Activated B cell treated with CpG ODN at 0.5 μM for 24 hours (primary cell): ENCODE measurements around the gene GCNT4. TPM values are rescaled to one million over a fixed set of nuclear protein-coding genes. Genes with fewer than 3 reads are reported as not detected.
"Not testable (repeated sequence)": the region's sequence is repeated elsewhere in the genome, so short reads cannot be mapped to it uniquely, and the experiment has no call there.

Source experiments
- ATAC-seq: fragments of 200-7000 bp; cut with Tn5 transposase; one replicate; pipeline ENCODE4 v1.10.0; 2021; ENCODE audit warnings: low read depth, mild to moderate bottlenecking, moderate library complexity
- CTCF ChIA-PET: fragments of 350-600 bp; sonication (Branson Sonifier 250); formaldehyde crosslinking; loops from one replicate; lab custom pipeline; 2021; ENCODE audit warnings: antibody characterized with exemption; lab: Charles Lee
- POLR2A ChIA-PET: fragments of 350-600 bp; sonication (Branson Sonifier 250); formaldehyde crosslinking; loops from one replicate; lab custom pipeline; 2021; ENCODE audit warnings: antibody characterized with exemption; lab: Charles Lee
- DNase-seq: peaks from one replicate; pipeline ENCODE4 v3.0.0; 2022
- H3K27ac Mint-ChIP-seq: one replicate; pipeline ENCODE4 v1.8.0; 2020; ENCODE audit warnings: mixed read lengths
- H3K27me3 Mint-ChIP-seq: one replicate; pipeline ENCODE4 v1.8.0; 2021; ENCODE audit warnings: mixed read lengths
- H3K36me3 Mint-ChIP-seq: one replicate; pipeline ENCODE4 v1.8.0; 2021; ENCODE audit warnings: low read depth, mixed read lengths
- H3K4me1 Mint-ChIP-seq: one replicate; pipeline ENCODE4 v1.8.0; 2021; ENCODE audit warnings: mixed read lengths
- H3K4me3 Mint-ChIP-seq: one replicate; pipeline ENCODE4 v1.8.0; 2020; ENCODE audit warnings: mild to moderate bottlenecking, mixed read lengths
- H3K9me3 Mint-ChIP-seq: one replicate; pipeline ENCODE4 v1.8.0; 2020; ENCODE audit warnings: mixed read lengths
- intact Hi-C: fragments of 100-400 bp; cut with micrococcal nuclease; formaldehyde crosslinking; loops from one replicate; pipeline ENCODE4 v1.15.1; 2024
- total RNA-seq: library from RNA; stranded (reverse); gene quantifications from 2 replicates; pipeline ENCODE4 v1.2.3, GENCODE V29; 2022
- TF ChIP-seq, protein P1 (sequence below): fragments of 200-600 bp; IDR thresholded peaks from one replicate; pipeline ENCODE4 v1.8.0; 2022; ENCODE audit warnings: antibody characterized with exemption, mild to moderate bottlenecking

Gene GCNT4
- total RNA-seq, 1 donor from 2014 or later: not detected

DNA sequence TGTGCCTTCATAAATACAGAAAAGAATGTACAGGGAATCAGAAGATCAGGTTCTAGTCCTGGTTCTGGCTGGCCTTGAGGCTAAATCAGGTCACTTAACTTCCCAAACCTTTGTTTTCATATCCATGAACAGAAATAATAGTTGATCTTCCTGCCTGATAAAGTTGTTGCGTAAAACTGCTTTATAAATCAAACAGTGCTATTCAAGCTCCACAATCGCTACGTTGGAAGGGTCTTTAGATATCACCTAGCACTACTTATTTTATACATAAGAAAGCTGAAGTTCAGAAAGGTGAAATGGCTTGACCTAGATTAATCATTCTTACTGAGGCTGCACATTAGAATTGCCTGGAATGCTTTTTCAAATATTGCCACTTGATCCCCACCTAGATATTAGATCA lies 36.3 kb upstream of the GCNT4 start:
- H3K27me3 Mint-ChIP-seq: peaks cover 10% of the 10 kb centered on the region
- H3K27ac Mint-ChIP-seq: no peak overlapping the region
- ATAC-seq: no peak
- DNase-seq: no peak
- no peak overlapping the region for H3K4me3 Mint-ChIP-seq
- H3K9me3 Mint-ChIP-seq: no peaks in the 10 kb centered on the region
- TF ChIP-seq, protein P1, sequence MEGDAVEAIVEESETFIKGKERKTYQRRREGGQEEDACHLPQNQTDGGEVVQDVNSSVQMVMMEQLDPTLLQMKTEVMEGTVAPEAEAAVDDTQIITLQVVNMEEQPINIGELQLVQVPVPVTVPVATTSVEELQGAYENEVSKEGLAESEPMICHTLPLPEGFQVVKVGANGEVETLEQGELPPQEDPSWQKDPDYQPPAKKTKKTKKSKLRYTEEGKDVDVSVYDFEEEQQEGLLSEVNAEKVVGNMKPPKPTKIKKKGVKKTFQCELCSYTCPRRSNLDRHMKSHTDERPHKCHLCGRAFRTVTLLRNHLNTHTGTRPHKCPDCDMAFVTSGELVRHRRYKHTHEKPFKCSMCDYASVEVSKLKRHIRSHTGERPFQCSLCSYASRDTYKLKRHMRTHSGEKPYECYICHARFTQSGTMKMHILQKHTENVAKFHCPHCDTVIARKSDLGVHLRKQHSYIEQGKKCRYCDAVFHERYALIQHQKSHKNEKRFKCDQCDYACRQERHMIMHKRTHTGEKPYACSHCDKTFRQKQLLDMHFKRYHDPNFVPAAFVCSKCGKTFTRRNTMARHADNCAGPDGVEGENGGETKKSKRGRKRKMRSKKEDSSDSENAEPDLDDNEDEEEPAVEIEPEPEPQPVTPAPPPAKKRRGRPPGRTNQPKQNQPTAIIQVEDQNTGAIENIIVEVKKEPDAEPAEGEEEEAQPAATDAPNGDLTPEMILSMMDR: no peak
- H3K4me1 Mint-ChIP-seq: no peaks in the 10 kb centered on the region
- ChIA-PET CTCF (no interaction called here), POLR2A (no interaction called here)
- no peaks in the 10 kb centered on the region for H3K36me3 Mint-ChIP-seq
- intact Hi-C loops: no loop called here

DNA sequence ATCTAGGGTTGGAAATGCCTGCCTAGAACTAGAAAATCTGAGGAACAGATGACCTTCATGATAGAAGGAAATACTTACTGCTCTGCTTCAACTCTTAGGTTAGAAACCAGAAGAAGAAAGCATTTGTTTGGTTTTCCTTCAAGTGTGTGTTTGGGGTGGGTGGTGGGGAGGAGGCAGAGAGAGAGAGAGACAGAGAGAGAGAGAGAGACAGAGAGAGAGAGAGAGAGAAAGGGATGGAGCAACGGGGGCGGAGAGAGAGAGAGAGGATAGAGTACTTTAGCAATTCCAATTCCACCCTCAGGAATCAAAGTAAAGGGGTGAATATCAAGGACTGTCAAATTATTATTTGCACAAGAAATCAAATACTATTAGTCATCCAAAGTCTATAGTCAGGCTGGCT lies 29.2 kb upstream of the GCNT4 start:
- DNase-seq (no peak), ATAC-seq (no peak)
- ChIA-PET POLR2A (no interaction called here), CTCF (no interaction called here)
- no peaks in the 10 kb centered on the region for H3K9me3 Mint-ChIP-seq
- intact Hi-C loops: no loop called here
- TF ChIP-seq, protein P1: no peak
- no peaks in the 10 kb centered on the region for H3K4me1 Mint-ChIP-seq
- H3K27ac Mint-ChIP-seq: no peak overlapping the region
- H3K4me3 Mint-ChIP-seq: no peak overlapping the region
- no peaks in the 10 kb centered on the region for H3K36me3 Mint-ChIP-seq
- H3K27me3 Mint-ChIP-seq: peaks cover 3% of the 10 kb centered on the region

DNA sequence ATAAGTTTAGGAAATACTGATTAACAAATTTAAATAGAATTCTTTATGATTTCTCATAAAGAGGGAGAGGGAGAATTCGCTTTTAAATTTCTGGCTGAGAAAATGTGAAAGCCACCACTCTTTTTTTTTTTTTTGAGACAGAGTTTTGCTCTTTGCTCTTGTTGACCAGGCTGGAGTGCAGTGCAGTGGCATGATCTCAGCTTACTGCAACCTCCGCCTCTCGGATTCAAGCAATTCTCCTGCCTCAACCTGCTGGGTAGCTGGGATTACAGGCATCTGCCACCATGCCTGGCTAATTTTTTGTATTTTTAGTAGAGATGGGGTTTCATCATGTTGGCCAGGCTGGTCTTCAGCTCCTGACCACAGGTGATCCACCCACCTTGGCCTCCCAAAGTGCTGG lies 27.0 kb upstream of the GCNT4 start:
- ATAC-seq, H3K4me1 Mint-ChIP-seq, intact Hi-C loops, H3K27me3 Mint-ChIP-seq, CTCF ChIA-PET, DNase-seq, H3K27ac Mint-ChIP-seq, H3K4me3 Mint-ChIP-seq, H3K36me3 Mint-ChIP-seq, H3K9me3 Mint-ChIP-seq, POLR2A ChIA-PET: not testable (repeated sequence)

DNA sequence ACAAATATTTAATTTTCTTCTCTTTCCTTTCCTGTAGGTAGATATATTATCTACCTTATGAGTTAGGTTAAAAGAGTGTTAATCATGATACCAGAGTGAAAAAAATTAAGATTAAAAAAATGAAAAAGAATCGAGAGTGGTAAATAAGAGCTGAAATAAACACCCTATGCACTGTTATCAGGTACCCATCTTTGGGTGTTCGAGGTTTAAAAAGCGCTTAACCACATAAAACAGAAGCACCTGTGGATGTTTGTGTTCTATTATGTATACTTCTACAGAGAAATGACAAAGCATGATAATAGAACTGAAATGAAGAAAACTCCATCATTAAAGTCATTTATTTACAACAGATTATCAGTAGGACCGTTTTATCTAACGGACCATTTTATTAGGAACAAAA lies 25.7 kb upstream of the GCNT4 start:
- H3K27ac Mint-ChIP-seq: no peak overlapping the region
- DNase-seq (no peak), ATAC-seq (no peak)
- H3K27me3 Mint-ChIP-seq: peaks cover 6% of the 10 kb centered on the region
- no peaks in the 10 kb centered on the region for H3K9me3 Mint-ChIP-seq
- intact Hi-C loops: no loop called here
- no peak overlapping the region for H3K4me3 Mint-ChIP-seq
- ChIA-PET CTCF (no interaction called here), POLR2A (no interaction called here)
- no peaks in the 10 kb centered on the region for H3K4me1 Mint-ChIP-seq
- no peaks in the 10 kb centered on the region for H3K36me3 Mint-ChIP-seq
- TF ChIP-seq, protein P1: no peak

DNA sequence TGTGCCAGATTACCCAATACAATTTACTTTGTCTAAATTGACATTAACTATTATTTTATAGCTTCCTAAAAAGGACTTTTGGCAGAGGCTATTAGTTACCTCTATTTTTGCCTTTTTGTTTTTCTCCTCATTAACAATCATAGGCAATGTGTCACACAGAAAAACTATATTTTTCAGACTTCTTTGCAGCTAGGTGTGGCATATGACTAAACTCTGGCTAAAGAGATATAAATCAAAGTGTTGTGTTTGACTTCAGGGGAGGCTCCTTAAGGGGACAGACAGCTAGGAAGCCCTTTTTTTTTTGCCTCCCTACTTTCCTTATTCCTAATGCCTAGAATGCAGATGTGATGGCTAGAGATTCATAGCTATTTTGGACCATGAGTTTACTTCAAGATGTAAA lies 19.7 kb upstream of the GCNT4 start:
- ChIA-PET POLR2A (no interaction called here), CTCF (no interaction called here)
- Mint-ChIP-seq H3K27me3 (peaks cover 11% of the 10 kb centered on the region), H3K36me3 (no peaks in the 10 kb centered on the region), H3K9me3 (no peaks in the 10 kb centered on the region), H3K27ac (no peak overlapping the region), H3K4me3 (no peak overlapping the region), H3K4me1 (no peaks in the 10 kb centered on the region)
- ATAC-seq (no peak), DNase-seq (no peak)
- TF ChIP-seq, protein P1: no peak
- intact Hi-C loops: no loop called here

DNA sequence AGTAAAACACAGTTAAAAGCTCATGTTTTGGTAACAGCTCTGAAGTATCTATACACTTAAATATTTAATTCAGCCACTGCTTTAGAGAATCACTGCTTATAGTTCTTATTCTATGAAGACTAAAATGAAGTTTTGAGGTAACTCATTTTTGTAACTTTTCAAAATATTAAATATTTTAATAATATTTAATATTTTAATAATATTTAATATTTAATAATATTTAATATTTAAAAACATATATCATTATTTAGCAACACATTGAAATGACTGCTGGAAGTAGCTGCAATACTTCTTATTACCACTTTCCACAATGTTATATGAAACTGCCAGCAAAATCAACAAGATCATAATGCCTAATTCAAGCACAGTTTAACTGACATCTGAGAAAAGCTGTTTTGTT lies 18.7 kb upstream of the GCNT4 start:
- CTCF ChIA-PET: no interaction called here

More for the DNA sequence above, 18.7 kb upstream of the GCNT4 start:
- Mint-ChIP-seq H3K4me3 (no peak overlapping the region), H3K27ac (no peak overlapping the region), H3K36me3 (no peaks in the 10 kb centered on the region), H3K27me3 (peaks cover 11% of the 10 kb centered on the region), H3K9me3 (no peaks in the 10 kb centered on the region), H3K4me1 (no peaks in the 10 kb centered on the region)
- no peak for DNase-seq
- POLR2A ChIA-PET: no interaction called here
- TF ChIP-seq, protein P1: no peak
- intact Hi-C loops: no loop called here
- no peak for ATAC-seq
